Measurements from ENCODE around the gene NAT10.

NAT10 gene

DNA sequence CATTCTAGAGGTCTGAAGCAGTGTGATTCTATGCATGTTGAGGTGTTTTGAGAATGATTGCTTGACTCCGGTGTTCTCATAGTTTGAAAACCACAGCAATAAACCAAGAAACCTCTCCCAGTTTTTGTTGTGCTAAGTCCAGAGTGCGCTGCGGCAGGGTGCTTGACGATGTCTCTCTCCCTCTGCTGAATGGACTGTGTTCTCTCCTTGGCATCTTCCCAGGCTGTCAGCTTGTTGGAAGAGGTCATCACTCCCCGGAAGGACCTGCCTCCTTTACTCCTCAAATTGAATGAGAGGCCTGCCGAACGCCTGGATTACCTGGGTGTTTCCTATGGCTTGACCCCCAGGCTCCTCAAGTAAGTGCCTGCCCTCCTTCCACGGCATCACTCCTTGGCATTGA lies 31.0 kb downstream of the NAT10 start:
- H3K4me3 ChIP-seq (ENCODE audit: low read depth, low read length), result no peak overlapping the region
- H3K36me3 ChIP-seq (ENCODE audit: control insufficient read depth, insufficient read depth, low read length), result peaks cover 96% of the 10 kb centered on the region
- no peak overlapping the region for H3K9ac ChIP-seq (ENCODE audit: low read length)
- no peak overlapping the region for H3K27ac ChIP-seq (ENCODE audit: low read depth, low read length)
- no peaks in the 10 kb centered on the region for H3K4me1 ChIP-seq (ENCODE audit: control insufficient read depth, insufficient read depth, low read length)
- H3K9me3 ChIP-seq (ENCODE audit: control insufficient read depth, insufficient read depth, low read depth, low read length), result no peaks in the 10 kb centered on the region
- H3K27me3 ChIP-seq (ENCODE audit: control insufficient read depth, insufficient read depth, low read length), result no peaks in the 10 kb centered on the region

DNA sequence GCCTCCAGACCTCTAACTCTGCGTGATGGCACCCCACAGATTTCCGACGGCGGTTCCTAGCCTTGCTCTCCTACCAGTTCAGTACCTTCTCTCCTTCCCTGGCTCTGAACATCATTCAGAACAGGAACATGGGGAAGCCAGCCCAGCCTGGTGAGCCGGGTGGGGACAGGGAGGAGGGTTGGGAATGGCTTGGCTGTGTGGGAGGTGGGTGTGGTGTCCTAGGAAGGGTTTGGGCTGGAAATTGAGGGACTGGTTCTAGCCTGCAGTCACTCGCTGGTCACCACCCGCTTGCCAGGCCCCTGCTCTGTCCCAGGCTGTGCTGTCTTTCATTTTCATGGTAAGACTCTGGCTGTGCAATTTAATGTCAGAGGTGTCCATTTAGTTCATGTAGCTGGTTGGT lies 33.9 kb downstream of the NAT10 start:
- H3K36me3 ChIP-seq (ENCODE audit: control insufficient read depth, insufficient read depth, low read length), result peaks cover 99% of the 10 kb centered on the region

DNA sequence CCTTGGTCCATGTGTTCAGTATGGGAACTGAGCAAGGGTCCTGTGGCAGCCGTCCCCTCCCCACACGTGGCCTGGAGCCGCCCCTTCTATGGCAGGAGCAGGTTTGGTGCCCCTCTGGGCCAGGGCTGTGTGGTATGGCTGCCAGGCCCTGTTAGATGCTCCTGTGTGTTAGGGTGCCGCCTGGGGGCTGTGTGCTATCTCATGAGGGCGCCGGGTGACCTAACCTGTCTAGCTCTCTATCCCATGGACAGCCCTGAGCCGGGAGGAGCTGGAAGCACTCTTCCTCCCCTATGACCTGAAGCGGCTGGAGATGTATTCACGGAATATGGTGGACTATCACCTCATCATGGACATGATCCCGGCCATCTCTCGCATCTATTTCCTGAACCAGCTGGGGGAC lies 34.7 kb downstream of the NAT10 start:
- Histone ChIP-seq H3K4me1 (ENCODE audit: control insufficient read depth, insufficient read depth, low read length) (no peaks in the 10 kb centered on the region), H3K9me3 (ENCODE audit: control insufficient read depth, insufficient read depth, low read depth, low read length) (no peaks in the 10 kb centered on the region), H3K36me3 (ENCODE audit: control insufficient read depth, insufficient read depth, low read length) (peaks cover 99% of the 10 kb centered on the region), H3K4me3 (ENCODE audit: low read depth, low read length) (no peak overlapping the region), H3K9ac (ENCODE audit: low read length) (no peak overlapping the region), H3K27me3 (ENCODE audit: control insufficient read depth, insufficient read depth, low read length) (no peaks in the 10 kb centered on the region), H3K27ac (ENCODE audit: low read depth, low read length) (no peak overlapping the region)

More for the DNA sequence above, 33.9 kb downstream of the NAT10 start:
- Histone ChIP-seq H3K9ac (ENCODE audit: low read length) (no peak overlapping the region), H3K4me1 (ENCODE audit: control insufficient read depth, insufficient read depth, low read length) (no peaks in the 10 kb centered on the region), H3K27ac (ENCODE audit: low read depth, low read length) (no peak overlapping the region), H3K4me3 (ENCODE audit: low read depth, low read length) (no peak overlapping the region), H3K9me3 (ENCODE audit: control insufficient read depth, insufficient read depth, low read depth, low read length) (no peaks in the 10 kb centered on the region), H3K27me3 (ENCODE audit: control insufficient read depth, insufficient read depth, low read length) (no peaks in the 10 kb centered on the region)

DNA sequence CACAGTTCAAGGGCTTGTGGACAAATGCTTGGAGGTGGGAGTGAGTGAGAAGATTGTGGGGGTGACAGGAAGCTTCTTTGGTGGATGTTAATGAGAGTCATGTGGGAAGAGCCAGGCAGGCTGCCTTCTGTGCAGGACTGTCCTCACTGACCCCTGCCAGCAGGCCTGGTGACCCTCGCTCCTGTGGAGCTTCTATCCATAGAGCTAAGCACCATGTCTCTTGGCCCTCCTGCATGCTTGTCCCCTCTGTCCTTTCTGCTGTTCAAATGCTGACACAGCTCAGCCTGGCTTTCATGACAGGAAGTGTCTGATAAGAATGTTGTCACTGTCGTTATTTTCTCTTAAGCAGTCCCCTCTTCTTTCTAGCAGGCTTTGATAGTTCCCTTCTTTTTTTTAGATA lies 37.6 kb downstream of the NAT10 start:
- Histone ChIP-seq H3K36me3 (ENCODE audit: control insufficient read depth, insufficient read depth, low read length) (peaks cover 99% of the 10 kb centered on the region), H3K27me3 (ENCODE audit: control insufficient read depth, insufficient read depth, low read length) (no peaks in the 10 kb centered on the region), H3K27ac (ENCODE audit: low read depth, low read length) (no peak overlapping the region), H3K4me3 (ENCODE audit: low read depth, low read length) (no peak overlapping the region), H3K9me3 (ENCODE audit: control insufficient read depth, insufficient read depth, low read depth, low read length) (no peaks in the 10 kb centered on the region), H3K4me1 (ENCODE audit: control insufficient read depth, insufficient read depth, low read length) (no peaks in the 10 kb centered on the region), H3K9ac (ENCODE audit: low read length) (no peak overlapping the region)

DNA sequence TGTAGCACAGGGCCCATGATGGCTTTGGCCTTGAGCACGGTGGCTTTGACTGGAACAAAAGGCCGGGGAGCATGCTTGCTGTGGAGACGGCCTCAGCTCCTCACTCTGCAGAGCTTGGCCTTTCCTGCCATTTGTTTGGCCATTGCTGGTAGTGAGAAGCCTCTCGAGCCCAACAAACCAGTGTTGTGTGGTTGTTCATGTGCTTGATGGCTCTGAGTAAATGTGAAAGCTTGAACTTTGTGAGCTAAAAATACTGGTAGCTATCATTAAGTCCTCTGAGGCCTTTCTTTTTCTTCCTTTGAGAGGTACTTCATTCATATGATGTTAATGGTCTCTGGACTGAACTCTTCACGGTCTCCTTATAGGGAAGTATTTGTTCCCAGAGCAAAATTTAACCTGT lies 39.6 kb downstream of the NAT10 start:
- peaks cover 4% of the 10 kb centered on the region; the same call in 1 of the 2 replicates for H3K4me1 ChIP-seq (ENCODE audit: control insufficient read depth, insufficient read depth, low read length)
- no peak overlapping the region for H3K9ac ChIP-seq (ENCODE audit: low read length)
- H3K36me3 ChIP-seq (ENCODE audit: control insufficient read depth, insufficient read depth, low read length), result peaks cover 97% of the 10 kb centered on the region
- H3K27ac ChIP-seq (ENCODE audit: low read depth, low read length), result no peak overlapping the region
- no peaks in the 10 kb centered on the region for H3K9me3 ChIP-seq (ENCODE audit: control insufficient read depth, insufficient read depth, low read depth, low read length)
- H3K4me3 ChIP-seq (ENCODE audit: low read depth, low read length), result no peak overlapping the region
- no peaks in the 10 kb centered on the region for H3K27me3 ChIP-seq (ENCODE audit: control insufficient read depth, insufficient read depth, low read length)

DNA sequence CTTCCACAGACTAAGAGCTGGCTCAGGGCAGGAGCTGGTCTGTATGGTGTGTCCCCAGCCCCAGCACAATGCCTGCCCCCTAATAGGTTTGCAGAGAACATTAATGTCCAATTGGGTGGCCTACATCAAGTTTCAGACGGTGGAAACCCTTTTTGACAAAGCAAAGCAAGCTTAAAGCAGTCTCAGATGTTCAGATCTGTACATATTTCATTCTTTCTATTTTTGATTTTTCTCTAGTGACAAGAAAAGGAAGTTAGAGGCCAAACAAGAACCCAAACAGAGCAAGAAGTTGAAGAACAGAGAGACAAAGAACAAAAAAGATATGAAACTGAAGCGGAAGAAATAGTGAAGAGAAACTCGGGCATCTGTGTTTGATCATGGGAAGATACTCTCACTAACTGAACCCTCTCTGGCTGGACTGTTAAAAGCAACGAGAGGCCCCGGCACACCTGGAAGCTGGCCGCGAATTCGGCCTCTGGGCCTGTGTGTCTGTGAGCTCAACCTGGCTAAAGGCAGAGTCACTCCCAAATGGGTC lies 40.5 kb downstream of the NAT10 start:
- H3K27me3 ChIP-seq (ENCODE audit: control insufficient read depth, insufficient read depth, low read length), result no peaks in the 10 kb centered on the region
- no peak overlapping the region for H3K27ac ChIP-seq (ENCODE audit: low read depth, low read length)
- peaks cover 4% of the 10 kb centered on the region; the same call in 1 of the 2 replicates for H3K4me1 ChIP-seq (ENCODE audit: control insufficient read depth, insufficient read depth, low read length)
- H3K4me3 ChIP-seq (ENCODE audit: low read depth, low read length), result no peak overlapping the region
- H3K36me3 ChIP-seq (ENCODE audit: control insufficient read depth, insufficient read depth, low read length), result peaks cover 97% of the 10 kb centered on the region
- no peaks in the 10 kb centered on the region for H3K9me3 ChIP-seq (ENCODE audit: control insufficient read depth, insufficient read depth, low read depth, low read length)
- H3K9ac ChIP-seq (ENCODE audit: low read length), result no peak overlapping the region

DNA sequence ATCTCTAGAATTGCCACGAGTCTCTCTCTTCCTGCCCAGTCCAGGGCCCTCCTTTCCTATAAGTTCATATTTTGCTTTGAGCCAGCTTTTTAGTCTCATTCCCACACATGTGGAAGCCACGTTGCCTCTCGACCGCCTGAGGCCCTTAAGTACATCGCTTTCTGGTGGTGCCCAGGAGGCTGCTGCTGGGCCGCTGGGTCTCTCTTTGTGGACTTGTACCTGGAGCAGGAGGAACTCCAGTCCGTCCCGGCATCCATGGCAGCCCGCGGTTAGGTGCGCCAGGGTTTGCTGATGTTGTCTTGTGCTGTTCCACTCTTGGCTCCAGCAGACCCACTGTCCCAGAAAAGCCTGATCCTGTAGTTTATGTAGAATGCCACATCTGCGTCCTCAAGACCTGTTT lies 41.0 kb downstream of the NAT10 start:
- Histone ChIP-seq H3K9ac (ENCODE audit: low read length) (no peak overlapping the region), H3K36me3 (ENCODE audit: control insufficient read depth, insufficient read depth, low read length) (peaks cover 97% of the 10 kb centered on the region), H3K27ac (ENCODE audit: low read depth, low read length) (no peak overlapping the region)

DNA sequence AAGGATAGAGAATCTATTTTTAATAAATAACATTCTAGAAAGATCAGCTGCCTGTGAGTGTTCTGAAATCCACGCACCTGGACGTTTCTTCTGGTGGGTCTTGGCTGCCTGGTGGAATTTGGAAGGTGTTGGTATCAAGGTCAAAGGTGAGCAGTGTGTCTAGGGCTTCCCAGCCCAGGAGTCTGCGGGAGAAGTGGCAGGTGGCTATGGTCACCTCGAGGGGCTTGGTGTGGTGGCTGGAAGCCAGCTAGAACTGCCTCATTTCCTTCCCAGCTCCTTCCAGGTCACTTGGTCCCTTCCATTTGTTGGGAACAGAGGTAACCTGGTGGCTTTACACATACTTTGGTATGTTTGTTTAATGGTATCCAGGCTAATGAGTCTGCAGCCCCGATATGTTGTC lies 41.4 kb downstream of the NAT10 start:
- Histone ChIP-seq H3K4me1 (ENCODE audit: control insufficient read depth, insufficient read depth, low read length) (peaks cover 4% of the 10 kb centered on the region; the same call in 1 of the 2 replicates), H3K4me3 (ENCODE audit: low read depth, low read length) (no peak overlapping the region), H3K9ac (ENCODE audit: low read length) (no peak overlapping the region), H3K36me3 (ENCODE audit: control insufficient read depth, insufficient read depth, low read length) (peaks cover 95% of the 10 kb centered on the region), H3K27me3 (ENCODE audit: control insufficient read depth, insufficient read depth, low read length) (no peaks in the 10 kb centered on the region), H3K27ac (ENCODE audit: low read depth, low read length) (no peak overlapping the region), H3K9me3 (ENCODE audit: control insufficient read depth, insufficient read depth, low read depth, low read length) (no peaks in the 10 kb centered on the region)

More for the DNA sequence above, 41.0 kb downstream of the NAT10 start:
- peaks cover 4% of the 10 kb centered on the region; the same call in 1 of the 2 replicates for H3K4me1 ChIP-seq (ENCODE audit: control insufficient read depth, insufficient read depth, low read length)
- no peak overlapping the region for H3K4me3 ChIP-seq (ENCODE audit: low read depth, low read length)
- H3K27me3 ChIP-seq (ENCODE audit: control insufficient read depth, insufficient read depth, low read length), result no peaks in the 10 kb centered on the region
- H3K9me3 ChIP-seq (ENCODE audit: control insufficient read depth, insufficient read depth, low read depth, low read length), result no peaks in the 10 kb centered on the region

DNA sequence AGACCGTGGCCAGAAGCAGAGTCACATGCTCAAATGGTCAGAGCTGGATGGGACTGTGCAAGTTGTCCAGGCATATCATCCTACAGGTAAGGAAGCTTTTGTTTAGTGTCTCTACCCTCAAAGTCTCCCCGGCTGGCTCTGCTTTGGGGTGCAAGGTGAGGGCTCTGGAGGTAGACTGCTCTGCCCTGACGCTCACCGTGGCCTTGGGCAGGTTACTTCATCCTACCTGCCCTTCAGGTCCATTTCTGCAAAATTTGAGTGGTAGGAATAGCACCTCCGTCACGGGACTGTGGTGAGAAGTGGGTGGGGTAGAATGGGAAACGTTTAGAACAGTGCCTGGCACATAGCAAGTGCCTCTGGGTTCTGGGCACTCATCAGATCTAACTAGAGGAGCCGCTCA lies 42.2 kb downstream of the NAT10 start:
- no peaks in the 10 kb centered on the region for H3K9me3 ChIP-seq (ENCODE audit: control insufficient read depth, insufficient read depth, low read depth, low read length)
- no peaks in the 10 kb centered on the region for H3K27me3 ChIP-seq (ENCODE audit: control insufficient read depth, insufficient read depth, low read length)
- no peak overlapping the region for H3K27ac ChIP-seq (ENCODE audit: low read depth, low read length)
- H3K36me3 ChIP-seq (ENCODE audit: control insufficient read depth, insufficient read depth, low read length), result peaks cover 95% of the 10 kb centered on the region
- no peak overlapping the region for H3K9ac ChIP-seq (ENCODE audit: low read length)
- H3K4me1 ChIP-seq (ENCODE audit: control insufficient read depth, insufficient read depth, low read length), result peaks cover 4% of the 10 kb centered on the region; the same call in 1 of the 2 replicates
- no peak overlapping the region for H3K4me3 ChIP-seq (ENCODE audit: low read depth, low read length)

DNA sequence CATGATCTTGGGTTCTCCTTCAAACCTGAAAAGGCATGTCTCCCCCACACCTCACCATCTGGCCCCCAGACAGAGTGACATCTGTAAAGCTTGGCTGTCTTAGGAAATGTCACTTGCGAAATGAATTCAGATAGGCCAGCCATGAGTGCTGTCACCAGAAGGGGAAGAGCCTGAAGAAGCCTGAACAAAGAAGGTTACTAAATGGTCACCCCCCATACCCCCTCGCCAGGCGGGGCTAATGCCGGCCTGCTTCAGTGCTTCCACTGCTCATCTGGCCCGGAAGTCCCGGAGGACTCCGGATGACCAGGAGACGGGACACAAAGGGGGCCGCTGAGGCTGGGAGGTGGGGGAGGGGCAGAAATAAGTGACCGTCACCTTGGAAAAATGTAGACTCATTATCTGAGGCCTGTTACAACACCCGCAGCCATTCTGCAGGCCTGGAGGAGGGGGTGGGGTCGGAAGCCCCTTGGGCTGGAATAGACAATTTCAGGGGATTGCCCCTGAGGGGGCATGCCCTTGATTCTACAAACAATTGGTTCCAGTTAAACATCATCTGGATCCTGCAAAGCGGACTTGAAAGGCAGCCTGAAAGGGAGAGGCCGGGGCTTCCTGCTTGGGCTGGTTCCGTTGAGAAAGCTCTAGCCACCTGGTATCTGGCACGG lies 43.2 kb downstream of the NAT10 start:
- H3K9me3 ChIP-seq (ENCODE audit: control insufficient read depth, insufficient read depth, low read depth, low read length), result no peaks in the 10 kb centered on the region
- no peaks in the 10 kb centered on the region for H3K27me3 ChIP-seq (ENCODE audit: control insufficient read depth, insufficient read depth, low read length)
- peak overlapping the region; percentile 17 for H3K9ac ChIP-seq (ENCODE audit: low read length)
- H3K4me1 ChIP-seq (ENCODE audit: control insufficient read depth, insufficient read depth, low read length), result peaks cover 4% of the 10 kb centered on the region; the same call in 1 of the 2 replicates
- H3K36me3 ChIP-seq (ENCODE audit: control insufficient read depth, insufficient read depth, low read length), result peaks cover 94% of the 10 kb centered on the region
- H3K4me3 ChIP-seq (ENCODE audit: low read depth, low read length), result no peak overlapping the region
- no peak overlapping the region for H3K27ac ChIP-seq (ENCODE audit: low read depth, low read length)

DNA sequence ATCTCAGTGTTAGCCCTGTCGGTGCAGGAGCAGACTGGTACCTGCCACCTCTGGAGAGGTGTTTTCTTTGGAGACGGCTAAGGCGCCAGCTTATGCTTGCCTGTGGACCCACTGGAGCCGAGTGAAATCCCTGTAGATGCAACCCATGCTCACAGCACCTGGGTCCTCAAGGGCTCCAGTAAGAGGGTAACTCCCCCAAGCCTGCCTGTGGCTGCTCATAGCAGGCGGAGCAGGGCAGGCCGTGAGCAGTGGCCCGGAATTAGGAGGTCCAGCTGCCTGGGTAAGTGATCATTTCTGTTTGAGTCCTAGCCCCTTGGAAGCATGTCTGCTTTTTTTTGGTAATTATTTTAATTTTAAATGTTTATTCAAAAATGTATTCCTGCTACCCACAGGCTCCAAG lies 43.8 kb downstream of the NAT10 start:
- Histone ChIP-seq H3K9me3 (ENCODE audit: control insufficient read depth, insufficient read depth, low read depth, low read length) (no peaks in the 10 kb centered on the region), H3K9ac (ENCODE audit: low read length) (no peak overlapping the region), H3K4me1 (ENCODE audit: control insufficient read depth, insufficient read depth, low read length) (peaks cover 4% of the 10 kb centered on the region; the same call in 1 of the 2 replicates), H3K27ac (ENCODE audit: low read depth, low read length) (no peak overlapping the region), H3K27me3 (ENCODE audit: control insufficient read depth, insufficient read depth, low read length) (no peaks in the 10 kb centered on the region), H3K4me3 (ENCODE audit: low read depth, low read length) (no peak overlapping the region), H3K36me3 (ENCODE audit: control insufficient read depth, insufficient read depth, low read length) (peaks cover 95% of the 10 kb centered on the region)

Measured in HUES6 (cell line).